GM12878 (cell line): ENCODE data around the gene CDC42BPB. TPM values are rescaled to one million over a fixed set of nuclear protein-coding genes. Genes with fewer than 3 reads are reported as not detected.

Experiments used
- ATAC-seq: fragments of 200-7000 bp; cut with Tn5 transposase; 3 replicates; pipeline ENCODE4 v1.9.1; 2020; ENCODE audit warnings: mild to moderate bottlenecking, moderate library complexity
- BruUV-seq: library from RNA; stranded (reverse); fragments of 400-500 nt; replicated peaks from 2 replicates; lab custom pipeline; 2021; lab: Mats Ljungman, UMichigan
- CTCF ChIA-PET: fragments of 300-600 bp; sonication (Branson Sonifier 250); formaldehyde crosslinking; extraction: SDS; loops from one replicate; lab custom pipeline; 2021; ENCODE audit warnings: inconsistent platforms; lab: Yijun Ruan, JAX
- POLR2A ChIA-PET: fragments of 350-600 bp; formaldehyde crosslinking; extraction: SDS; loops from one replicate; lab custom pipeline; 2021; ENCODE audit warnings: inconsistent platforms; lab: Charles Lee
- RAD21 ChIA-PET: fragments of 300-600 bp; sonication (Branson Sonifier 250); formaldehyde crosslinking; loops from one replicate; lab custom pipeline; 2023; ENCODE audit warnings: antibody characterized with exemption; ENCODE audit not compliant: unreplicated experiment; lab: Charles Lee
- SMC1A ChIA-PET: fragments of 300-600 bp; sonication (Branson Sonifier 250); formaldehyde crosslinking; loops from one replicate; lab custom pipeline; 2023; ENCODE audit not compliant: unreplicated experiment, uncharacterized antibody; lab: Charles Lee
- DNase-seq: peaks from one replicate; pipeline ENCODE4 v3.0.0-alpha.2; 2011; ENCODE audit warnings: low read depth, low spot score
- FAIRE-seq: peaks from 3 replicates; lab custom pipeline; 2011; peaks lifted over from hg19 to GRCh38; lab: Jason Lieb, UNC
- H2AFZ ChIP-seq: 2 replicates; pipeline ENCODE4 v1.6.0; 2011; ENCODE audit warnings: low read depth, low read length, control low read depth; ENCODE audit not compliant: control insufficient read depth
- H3K27ac ChIP-seq: 2 replicates; pipeline ENCODE4 v1.5.1; 2011; ENCODE audit warnings: control low read depth; ENCODE audit not compliant: control insufficient read depth, insufficient read depth
- H3K27me3 ChIP-seq, 2 experiments: replicated peaks in 1 of 2; 2 replicates each; pipeline versions ENCODE4 v1.6.0 to v1.6.1; 2011; ENCODE audit warnings: low read length in 1 of 2; ENCODE audit not compliant: control insufficient read depth in 2 of 2, insufficient read depth in 2 of 2
- H3K36me3 ChIP-seq, 2 experiments: 2 replicates each; pipeline ENCODE4 v1.5.1; 2011; ENCODE audit warnings: low read length in 1 of 2; ENCODE audit not compliant: control insufficient read depth in 2 of 2, insufficient read depth in 2 of 2
- H3K4me1 ChIP-seq: 2 replicates; pipeline ENCODE4 v1.6.1; 2011; ENCODE audit warnings: mild to moderate bottlenecking, low read length, moderate library complexity, mixed read lengths; ENCODE audit not compliant: control insufficient read depth, insufficient read depth
- H3K4me2 ChIP-seq: 2 replicates; pipeline ENCODE4 v1.6.0; 2011; ENCODE audit warnings: control low read depth; ENCODE audit not compliant: control insufficient read depth, insufficient read depth
- H3K4me3 ChIP-seq: fragments of 200-600 bp; sonication (generic); 2 replicates; pipeline ENCODE4 v1.5.1; 2016
- H3K79me2 ChIP-seq: 2 replicates; pipeline ENCODE4 v1.6.0; 2011; ENCODE audit warnings: low read length; ENCODE audit not compliant: control insufficient read depth, insufficient read depth
- H3K9ac ChIP-seq: 2 replicates; pipeline ENCODE4 v1.8.0; 2011; ENCODE audit warnings: low read length, control low read depth, mixed read lengths; ENCODE audit not compliant: control insufficient read depth, insufficient read depth
- H3K9me3 ChIP-seq: replicated peaks from 3 replicates; pipeline ENCODE4 v1.5.1; 2011; ENCODE audit warnings: mild to moderate bottlenecking, low read length; ENCODE audit not compliant: control insufficient read depth, insufficient read depth
- H4K20me1 ChIP-seq: 2 replicates; pipeline ENCODE4 v1.6.0; 2011; ENCODE audit not compliant: control insufficient read depth, insufficient read depth
- ATF7 ChIP-seq: fragments of 450-650 bp; IDR thresholded peaks from 2 replicates; pipeline ENCODE4 v1.6.1; 2016; ENCODE audit warnings: low read depth, mild to moderate bottlenecking
- BRCA1 ChIP-seq: IDR thresholded peaks from 2 replicates; pipeline ENCODE4 v1.6.1; 2011; ENCODE audit warnings: low read depth, low read length, improper control_type of control experiment
- CBFB ChIP-seq: IDR thresholded peaks from 2 replicates; pipeline ENCODE4 v1.6.1; 2016; ENCODE audit warnings: antibody characterized with exemption, low read depth
- DPF2 ChIP-seq: fragments of 450-650 bp; IDR thresholded peaks from 2 replicates; pipeline ENCODE4 v1.6.1; 2017; ENCODE audit warnings: mild to moderate bottlenecking
- ESRRA ChIP-seq: IDR thresholded peaks from 2 replicates; pipeline ENCODE4 v1.6.1; 2012; ENCODE audit warnings: mild to moderate bottlenecking, low read length, improper control_type of control experiment
- FOXK2 ChIP-seq: fragments of 450-650 bp; IDR thresholded peaks from 2 replicates; pipeline ENCODE4 v1.6.1; 2017; ENCODE audit warnings: mild to moderate bottlenecking, moderate library complexity
- HDAC2 ChIP-seq: fragments of 200-600 bp; sonication (generic); IDR thresholded peaks from 2 replicates; pipeline ENCODE4 v1.6.1; 2017
- PAX5 ChIP-seq: IDR thresholded peaks from 2 replicates; pipeline ENCODE4 v1.6.1; 2011; ENCODE audit warnings: low read depth, low read length, borderline replicate concordance
- RB1 ChIP-seq: fragments of 450-650 bp; formaldehyde crosslinking; IDR thresholded peaks from 2 replicates; pipeline ENCODE4 v1.6.1; 2017; ENCODE audit warnings: mild to moderate bottlenecking, borderline replicate concordance
- SP1 ChIP-seq: IDR thresholded peaks from one replicate; pipeline ENCODE4 v1.6.1; 2011; ENCODE audit warnings: low read depth, low read length
- TAF1 ChIP-seq: IDR thresholded peaks from 2 replicates; pipeline ENCODE4 v1.6.1; 2011; ENCODE audit warnings: mild to moderate bottlenecking, low read depth, low read length, borderline replicate concordance
- TCF12 ChIP-seq: IDR thresholded peaks from 2 replicates; pipeline ENCODE4 v1.6.1; 2011; ENCODE audit warnings: low read depth, mild to moderate bottlenecking, low read length
- WGBS: methylation state at CpG from one replicate; pipeline ENCODE4 v1.1.6; 2016; ENCODE audit warnings: low lambda C conversion rate; ENCODE audit not compliant: insufficient replicate concordance, insufficient coverage; ENCODE audit errors: missing lambda C conversion rate; 5-methylcytosine and 5-hydroxymethylcytosine counted together
- in situ Hi-C: fragments of 300-500 bp; cut with MboI; formaldehyde crosslinking; loops from 9 replicates; pipeline ENCODE4 v1.14.3; 2018; ENCODE audit warnings: mixed read lengths
- intact Hi-C: fragments of 100-400 bp; cut with micrococcal nuclease; formaldehyde crosslinking; loops from one replicate; pipeline ENCODE4 v1.14.2; 2022; ENCODE audit not compliant: unreplicated experiment
- polyA plus RNA-seq, 11 experiments: library from polyadenylated mRNA; depleted of rRNA in 4 of 11; unstranded in 6 of 11; stranded (reverse) in 5 of 11; fragments of >200 nt; fragmentation: Nextera tagmentation in 4 of 11; fragmentation: Illumina TruSeq in 1 of 11; extraction: Ambion mirVana in 4 of 11; extraction: Trizol in 1 of 11; gene quantifications; 1 replicate in 1 of 11; 2 replicates in 10 of 11; pipeline versions ENCODE4 v1.2.1 to v1.2.3, GENCODE V29; 2011 to 2016; ENCODE audit warnings: inconsistent platforms in 2 of 11, missing spikeins in 2 of 11, low read depth in 1 of 11
- total RNA-seq, 4 experiments: library from RNA; depleted of rRNA in 3 of 4; stranded (reverse); fragments of >200 nt in 3 of 4; fragmentation: Illumina TruSeq in 1 of 4; extraction: Trizol in 1 of 4; gene quantifications; 2 replicates each; pipeline versions ENCODE4 v1.2.1 to v1.2.3, GENCODE V29; 2013 to 2021
- TF ChIP-seq, protein P1 (sequence below), 3 experiments: IDR thresholded peaks in 2 of 3; conservative IDR thresholded peaks in 1 of 3; 2 replicates each; pipeline ENCODE4 v1.5.1; 2011; ENCODE audit warnings: low read depth in 3 of 3, low read length in 3 of 3, mild to moderate bottlenecking in 3 of 3, control low read depth in 2 of 3, moderate library complexity in 2 of 3, inconsistent platforms in 1 of 3, mixed read lengths in 1 of 3; ENCODE audit not compliant: control insufficient read depth in 2 of 3, insufficient read depth in 1 of 3; ENCODE audit errors: extremely low read depth in 1 of 3
- TF ChIP-seq, protein P2 (sequence below): IDR thresholded peaks from 2 replicates; pipeline ENCODE4 v1.6.1; 2012; ENCODE audit warnings: low read length, inconsistent platforms
- TF ChIP-seq, protein P3 (sequence below): fragments of 450-650 bp; IDR thresholded peaks from 2 replicates; pipeline ENCODE4 v1.6.1; 2017; ENCODE audit warnings: low read depth, mild to moderate bottlenecking, moderate library complexity

The CDC42BPB gene
- total and polyA plus RNA-seq, 10 of the 15 experiments (the other 5 are each of a cell fraction or from before 2014, with no cell fraction given), result 0.42 to 22.1 (median 13.3) TPM

DNA sequence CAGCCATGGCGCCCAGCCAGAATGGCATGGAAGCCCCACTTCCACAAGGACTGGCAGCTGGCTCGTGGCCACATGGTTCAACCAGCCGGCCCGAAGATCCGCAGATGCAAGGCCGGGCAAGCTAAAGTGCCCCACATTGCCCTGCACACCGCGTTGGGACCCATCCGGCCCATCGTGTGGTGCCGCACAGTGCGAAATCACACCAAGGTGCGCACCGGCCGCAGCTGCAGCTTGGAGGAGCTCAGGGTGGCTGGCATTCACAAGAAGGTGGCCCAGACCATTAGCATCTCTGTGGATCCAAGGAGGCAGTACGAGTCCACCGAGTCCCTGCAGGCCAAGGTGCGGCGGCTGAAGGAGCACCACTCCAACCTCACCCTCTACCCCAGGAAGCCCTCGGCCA, 15.9 kb downstream of the CDC42BPB start:
- Histone ChIP-seq H3K27me3 (no peaks in the 10 kb centered on the region), H3K9ac (no peak overlapping the region), H3K36me3 (peaks cover 3 to 4% of the 10 kb centered on the region in 2 experiments; a peak in 3 of 4 replicates), H2AFZ (no peak overlapping the region), H3K27ac (no peak overlapping the region), H4K20me1 (no peaks in the 10 kb centered on the region), H3K4me3 (no peak overlapping the region), H3K79me2 (peaks cover 38% of the 10 kb centered on the region), H3K4me1 (peaks cover 24% of the 10 kb centered on the region), H3K9me3 (peaks cover 12% of the 10 kb centered on the region; the same call in 2 of the 3 replicates), H3K4me2 (no peak overlapping the region)
- FAIRE-seq, result no peak
- intact Hi-C loops (no loop called here), in situ Hi-C loops (no loop called here)
- WGBS, result 81% methylated on average over 16 of the region's 20 CpGs
- BruUV-seq, result no TSS peak
- ChIA-PET CTCF (no interaction called here), POLR2A (no interaction called here), SMC1A (no interaction called here), RAD21 (no interaction called here)
- no peak for ATAC-seq
- no peak for TF ChIP-seq ESRRA
- no peak for TF ChIP-seq CBFB
- TF ChIP-seq, protein P1, sequence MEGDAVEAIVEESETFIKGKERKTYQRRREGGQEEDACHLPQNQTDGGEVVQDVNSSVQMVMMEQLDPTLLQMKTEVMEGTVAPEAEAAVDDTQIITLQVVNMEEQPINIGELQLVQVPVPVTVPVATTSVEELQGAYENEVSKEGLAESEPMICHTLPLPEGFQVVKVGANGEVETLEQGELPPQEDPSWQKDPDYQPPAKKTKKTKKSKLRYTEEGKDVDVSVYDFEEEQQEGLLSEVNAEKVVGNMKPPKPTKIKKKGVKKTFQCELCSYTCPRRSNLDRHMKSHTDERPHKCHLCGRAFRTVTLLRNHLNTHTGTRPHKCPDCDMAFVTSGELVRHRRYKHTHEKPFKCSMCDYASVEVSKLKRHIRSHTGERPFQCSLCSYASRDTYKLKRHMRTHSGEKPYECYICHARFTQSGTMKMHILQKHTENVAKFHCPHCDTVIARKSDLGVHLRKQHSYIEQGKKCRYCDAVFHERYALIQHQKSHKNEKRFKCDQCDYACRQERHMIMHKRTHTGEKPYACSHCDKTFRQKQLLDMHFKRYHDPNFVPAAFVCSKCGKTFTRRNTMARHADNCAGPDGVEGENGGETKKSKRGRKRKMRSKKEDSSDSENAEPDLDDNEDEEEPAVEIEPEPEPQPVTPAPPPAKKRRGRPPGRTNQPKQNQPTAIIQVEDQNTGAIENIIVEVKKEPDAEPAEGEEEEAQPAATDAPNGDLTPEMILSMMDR (IDR thresholded peaks at IDR 0.05 in 2 of 3, conservative IDR thresholded peaks at IDR 0.05 in 1 of 3; ENCODE audit: control insufficient read depth in 2 of 3, extremely low read depth in 1 of 3, insufficient read depth in 1 of 3, low read depth in 3 of 3, low read length in 3 of 3), result no peak
- no peak for TF ChIP-seq SP1
- TF ChIP-seq, protein P2, sequence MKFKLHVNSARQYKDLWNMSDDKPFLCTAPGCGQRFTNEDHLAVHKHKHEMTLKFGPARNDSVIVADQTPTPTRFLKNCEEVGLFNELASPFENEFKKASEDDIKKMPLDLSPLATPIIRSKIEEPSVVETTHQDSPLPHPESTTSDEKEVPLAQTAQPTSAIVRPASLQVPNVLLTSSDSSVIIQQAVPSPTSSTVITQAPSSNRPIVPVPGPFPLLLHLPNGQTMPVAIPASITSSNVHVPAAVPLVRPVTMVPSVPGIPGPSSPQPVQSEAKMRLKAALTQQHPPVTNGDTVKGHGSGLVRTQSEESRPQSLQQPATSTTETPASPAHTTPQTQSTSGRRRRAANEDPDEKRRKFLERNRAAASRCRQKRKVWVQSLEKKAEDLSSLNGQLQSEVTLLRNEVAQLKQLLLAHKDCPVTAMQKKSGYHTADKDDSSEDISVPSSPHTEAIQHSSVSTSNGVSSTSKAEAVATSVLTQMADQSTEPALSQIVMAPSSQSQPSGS, result no peak
- no peak for TF ChIP-seq FOXK2
- TF ChIP-seq, protein P3, sequence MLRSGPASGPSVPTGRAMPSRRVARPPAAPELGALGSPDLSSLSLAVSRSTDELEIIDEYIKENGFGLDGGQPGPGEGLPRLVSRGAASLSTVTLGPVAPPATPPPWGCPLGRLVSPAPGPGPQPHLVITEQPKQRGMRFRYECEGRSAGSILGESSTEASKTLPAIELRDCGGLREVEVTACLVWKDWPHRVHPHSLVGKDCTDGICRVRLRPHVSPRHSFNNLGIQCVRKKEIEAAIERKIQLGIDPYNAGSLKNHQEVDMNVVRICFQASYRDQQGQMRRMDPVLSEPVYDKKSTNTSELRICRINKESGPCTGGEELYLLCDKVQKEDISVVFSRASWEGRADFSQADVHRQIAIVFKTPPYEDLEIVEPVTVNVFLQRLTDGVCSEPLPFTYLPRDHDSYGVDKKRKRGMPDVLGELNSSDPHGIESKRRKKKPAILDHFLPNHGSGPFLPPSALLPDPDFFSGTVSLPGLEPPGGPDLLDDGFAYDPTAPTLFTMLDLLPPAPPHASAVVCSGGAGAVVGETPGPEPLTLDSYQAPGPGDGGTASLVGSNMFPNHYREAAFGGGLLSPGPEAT, result no peak
- no peak for TF ChIP-seq BRCA1
- TF ChIP-seq TAF1, result no peak
- TF ChIP-seq PAX5, result no peak
- TF ChIP-seq HDAC2, result no peak
- no peak for TF ChIP-seq TCF12
- no peak for TF ChIP-seq DPF2
- TF ChIP-seq RB1, result no peak
- no peak for TF ChIP-seq ATF7
- no peak for DNase-seq
